HG03378 (cell line): ENCODE results near the gene WRNIP1.

Experiments used
- ATAC-seq: cut with Tn5 transposase; IDR thresholded peaks from one replicate; pipeline ENCODE4 v1.9.1; 2021; ENCODE audit warnings: mild to moderate bottlenecking, moderate library complexity; ENCODE audit not compliant: unreplicated experiment

Gene WRNIP1

GRCh38 chr6:2831392-2831791 lies 66.2 kb downstream of the WRNIP1 start:
- ATAC-seq = no peak

- no peak for ATAC-seq
Observed at GRCh38 chr6:2834262-2834661, 69.1 kb downstream of the WRNIP1 start.
